Activated CD8-positive, alpha-beta memory T cell treated with anti-CD3 and anti-CD28 coated beads, Interleukin-2, amount 50 U/mL, for 48 hours (primary cell): ENCODE data around the gene MT1G.

Experiments used
- DNase-seq: peaks from one replicate; pipeline ENCODE4 v3.0.0-alpha.2; 2020

The MT1G gene

DNA sequence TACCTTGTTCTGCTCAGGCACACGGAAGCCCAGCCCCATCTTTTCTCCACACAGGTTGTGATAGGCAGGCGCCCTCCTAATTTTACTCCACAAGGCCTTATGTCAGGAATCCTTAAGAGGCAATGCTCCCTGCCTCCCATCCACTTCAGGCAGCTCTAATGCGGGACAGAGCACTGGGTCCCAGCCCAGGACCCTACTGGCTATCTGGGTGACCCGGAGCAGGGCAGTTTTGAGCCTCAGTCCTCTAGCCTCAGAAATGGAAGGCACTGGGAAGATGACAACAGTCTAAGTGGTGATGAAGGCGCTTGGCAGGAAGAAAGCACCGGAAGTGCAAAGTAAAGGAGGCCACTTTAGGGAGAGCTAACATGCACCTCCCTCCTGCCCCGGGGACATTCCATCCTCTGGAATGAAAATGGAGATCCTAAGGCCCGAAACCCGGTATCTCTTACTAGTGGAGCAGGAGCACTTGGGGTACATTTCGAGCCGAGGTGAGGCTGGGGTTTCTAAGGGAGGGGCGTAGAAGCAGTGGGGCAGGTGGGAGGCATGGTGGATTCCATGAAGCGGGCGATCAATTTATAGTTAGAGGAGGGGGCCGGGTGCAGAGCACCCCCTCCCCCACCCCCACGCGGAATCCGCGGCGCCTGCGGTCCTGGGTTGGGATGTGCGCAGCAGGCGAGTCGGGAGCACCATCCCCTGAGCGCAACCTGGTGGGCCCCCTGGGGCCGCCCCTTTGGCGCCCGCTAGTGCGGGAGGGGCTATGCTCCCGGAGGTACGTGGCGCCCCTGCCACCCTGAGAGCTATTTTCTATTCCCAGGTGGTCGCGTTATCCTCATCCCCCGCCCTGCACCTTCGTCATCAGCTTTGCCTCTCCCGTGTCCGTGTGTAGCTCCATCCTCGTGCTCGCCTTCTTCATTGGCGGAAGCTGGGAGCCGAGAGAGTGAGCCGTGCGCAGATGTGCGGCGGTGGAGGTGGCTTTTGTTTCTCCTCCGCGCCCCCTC, 5.2 kb downstream of the MT1G start:
- peak; percentile 71 for DNase-seq

DNA sequence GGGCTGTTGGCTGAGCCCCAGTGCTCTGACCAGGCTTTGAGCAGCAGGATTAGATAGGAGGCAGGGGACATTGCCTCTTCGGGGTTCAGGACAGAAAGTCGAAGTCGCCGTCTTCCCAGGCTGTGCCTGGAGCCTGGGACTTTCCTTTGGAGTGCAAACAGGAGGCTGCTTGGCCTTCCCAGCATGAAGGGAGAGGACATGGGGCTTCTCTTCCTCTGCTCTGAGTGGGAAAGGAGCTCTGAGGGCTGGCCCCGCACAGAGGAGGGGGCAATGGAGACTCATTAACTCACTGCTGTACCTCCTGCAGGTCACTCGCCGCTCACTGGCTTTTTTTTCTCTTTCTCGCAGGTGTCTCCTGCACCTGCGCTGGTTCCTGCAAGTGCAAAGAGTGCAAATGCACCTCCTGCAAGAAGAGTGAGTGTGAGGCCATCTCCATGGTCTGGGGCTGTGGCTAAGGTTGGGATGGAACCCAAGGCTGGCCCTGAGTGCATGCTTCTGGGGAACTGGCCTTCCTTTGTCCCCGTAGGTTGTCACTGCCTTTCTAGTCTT, 9.5 kb downstream of the MT1G start:
- DNase-seq, result no peak

DNA sequence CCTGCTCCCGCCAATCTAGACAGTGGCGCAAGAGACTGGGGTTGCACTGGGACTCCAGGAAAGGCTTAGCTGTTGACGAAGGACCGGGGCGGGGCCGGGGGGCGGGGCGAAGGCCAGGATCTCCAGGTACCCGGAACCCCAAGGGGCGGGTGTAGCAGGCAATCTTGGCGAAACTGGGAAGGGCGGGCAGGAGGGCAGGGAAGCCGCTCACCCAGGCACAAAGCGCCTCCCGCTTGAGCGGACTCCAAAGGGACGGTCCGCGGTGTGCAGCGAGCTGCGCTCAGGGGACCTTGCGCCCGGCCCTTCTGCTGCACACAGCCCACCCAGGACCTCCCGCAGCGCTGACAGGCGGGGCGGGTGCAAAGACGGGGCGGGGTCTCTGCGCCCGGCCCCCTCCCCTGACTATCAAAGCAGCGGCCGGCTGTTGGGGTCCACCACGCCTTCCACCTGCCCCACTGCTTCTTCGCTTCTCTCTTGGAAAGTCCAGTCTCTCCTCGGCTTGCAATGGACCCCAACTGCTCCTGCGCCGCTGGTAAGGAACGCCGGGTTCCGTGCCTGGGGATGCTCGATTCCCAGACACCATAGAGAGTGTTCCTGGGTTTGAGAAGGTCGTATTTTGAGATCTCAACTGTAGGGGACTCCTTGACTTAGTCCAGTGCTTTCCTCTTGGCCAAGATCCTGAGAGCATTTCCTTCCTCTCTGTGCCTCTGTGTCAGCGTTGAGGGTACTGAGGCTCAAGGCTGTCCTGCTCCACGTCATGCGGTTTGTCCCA, 10.1 kb downstream of the MT1G start, which contains the start of gene MT1F:
Gene MT1F, plus strand, starts transcription at position 405 of the 772 bp plus-strand sequence. Its CDS starts 100 bp downstream, at position 505.
- DNase-seq, result peak; percentile 83

DNA sequence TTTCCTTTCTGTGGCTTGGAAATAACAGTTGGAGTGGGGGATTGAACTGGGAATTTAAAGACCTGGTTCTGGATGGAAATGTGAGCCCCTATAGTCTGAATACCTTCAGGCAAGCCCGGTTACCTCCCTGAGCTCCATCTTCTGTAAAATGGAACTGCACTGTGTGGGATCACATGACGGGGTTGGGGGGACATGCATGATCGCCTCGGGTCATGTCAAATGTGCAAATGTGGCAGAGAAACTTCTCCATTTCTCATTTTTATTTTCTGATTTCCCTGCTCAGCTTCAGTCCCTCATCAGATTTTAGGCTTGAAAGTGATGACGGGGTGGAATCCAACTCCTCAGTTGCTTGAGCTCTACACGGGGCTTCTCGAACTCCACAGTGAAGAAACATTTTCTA, 14.6 kb downstream of the MT1G start:
- no peak for DNase-seq

DNA sequence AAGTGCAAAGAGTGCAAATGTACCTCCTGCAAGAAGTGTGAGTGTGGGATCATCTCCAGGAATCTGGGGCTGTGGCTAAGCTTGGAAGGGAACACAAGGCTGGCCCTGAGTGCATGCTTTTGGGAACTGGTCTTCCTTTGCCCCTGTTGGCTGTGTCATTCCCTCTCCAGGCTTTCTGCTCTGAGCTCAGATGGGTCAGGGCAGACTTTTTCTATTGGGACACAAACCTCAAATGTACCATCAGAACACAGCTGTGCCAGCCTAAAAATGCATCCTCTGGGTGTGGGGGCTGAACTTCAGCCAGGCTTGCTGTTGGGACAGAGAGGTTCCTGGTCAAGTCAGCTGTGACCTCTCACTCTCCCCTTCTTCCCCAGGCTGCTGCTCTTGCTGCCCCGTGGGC, 15.3 kb downstream of the MT1G start:
- no peak for DNase-seq

- no peak for DNase-seq
Measured at GRCh38 chr16:56651586-56651985, 16.3 kb downstream of the MT1G start, which contains the start of gene MT1B. Gene MT1B (plus strand): TSS chr16:56651886. CDS start chr16:56651954, 68 bp downstream.

- DNase-seq, result no peak
Measured at GRCh38 chr16:56649820-56650219, 18.0 kb downstream of the MT1G start.

GRCh38 chr16:56649271-56649670, 18.6 kb downstream of the MT1G start:
- DNase-seq, result no peak

DNA sequence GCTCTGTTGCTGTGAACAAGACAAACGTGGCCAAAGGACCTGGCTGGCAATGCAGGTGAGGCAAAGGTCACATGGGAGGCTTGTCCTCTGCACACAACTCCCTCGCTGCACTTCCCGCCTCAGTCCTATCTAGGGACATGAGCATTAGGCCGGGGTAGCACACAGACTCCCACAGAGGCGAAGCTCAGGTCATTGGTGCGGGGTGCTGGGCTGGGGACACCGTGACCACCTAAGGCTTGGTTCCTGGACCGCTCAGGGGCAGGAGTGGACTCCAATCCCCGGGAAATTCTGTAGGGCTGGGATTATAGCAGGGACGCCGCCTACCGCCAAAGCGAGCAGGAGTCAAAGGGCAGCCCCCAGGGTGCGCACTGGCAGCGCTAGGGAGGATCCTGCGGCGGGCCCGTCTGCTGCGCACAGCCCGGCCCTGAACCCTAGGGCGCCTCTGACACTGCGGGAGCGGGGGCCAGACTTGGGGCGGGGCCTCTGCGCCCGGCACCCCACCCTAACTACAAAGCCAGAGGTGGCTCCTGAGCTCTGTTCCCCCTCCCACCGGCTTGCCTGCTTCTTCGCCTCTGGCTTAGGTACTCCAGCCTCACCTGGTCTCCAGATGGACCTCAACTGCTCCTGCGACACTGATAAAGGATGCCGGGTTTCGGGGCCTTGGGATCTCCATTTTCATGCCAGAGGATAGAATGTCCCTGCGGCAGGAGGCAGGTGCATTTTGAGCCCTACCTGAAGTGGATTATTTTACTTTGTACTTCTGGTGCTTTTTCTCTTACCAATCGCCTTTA, 20.0 kb downstream of the MT1G start:
- no peak for DNase-seq

- no peak for DNase-seq
Measured at GRCh38 chr16:56645838-56646237, 22.0 kb downstream of the MT1G start.

DNA sequence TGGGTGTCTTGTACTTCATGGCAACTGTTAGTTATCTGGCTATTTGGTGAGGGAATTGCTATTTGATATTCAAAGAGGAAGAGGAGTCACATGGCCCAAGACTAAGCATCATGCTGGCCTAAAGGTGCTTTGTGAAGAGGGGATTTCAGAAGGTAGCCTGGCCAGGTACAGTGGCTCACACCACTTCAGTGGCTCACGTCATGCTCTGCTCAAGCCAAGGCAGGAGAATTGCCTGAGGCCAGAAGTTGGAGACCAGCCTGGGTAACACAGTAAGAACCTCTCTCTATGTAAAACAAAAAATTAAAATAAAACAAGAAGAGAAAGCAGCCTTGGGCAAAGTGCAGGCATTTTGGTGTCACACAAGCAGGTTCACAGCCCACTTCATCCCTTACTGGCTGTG, 22.6 kb downstream of the MT1G start:
- DNase-seq, result no peak

DNA sequence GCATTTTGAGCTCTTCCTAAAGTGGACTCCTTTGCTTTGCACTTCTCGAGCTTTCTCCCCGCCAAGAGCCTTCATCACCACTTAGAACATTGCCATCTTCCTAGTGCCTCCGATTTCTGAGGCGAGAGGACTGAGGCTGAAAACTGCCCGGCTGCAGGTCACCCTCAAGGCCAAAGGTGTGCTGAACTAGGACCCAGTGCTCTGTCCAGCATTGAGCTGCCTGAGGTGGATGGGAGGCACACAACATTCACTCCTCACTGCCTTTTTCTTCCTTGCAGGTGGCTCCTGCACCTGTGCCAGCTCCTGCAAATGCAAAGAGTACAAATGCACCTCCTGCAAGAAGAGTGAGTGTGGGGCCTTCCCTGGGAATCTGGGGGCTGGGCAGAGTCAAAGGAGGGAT, 24.0 kb downstream of the MT1G start:
- DNase-seq, result no peak

DNA sequence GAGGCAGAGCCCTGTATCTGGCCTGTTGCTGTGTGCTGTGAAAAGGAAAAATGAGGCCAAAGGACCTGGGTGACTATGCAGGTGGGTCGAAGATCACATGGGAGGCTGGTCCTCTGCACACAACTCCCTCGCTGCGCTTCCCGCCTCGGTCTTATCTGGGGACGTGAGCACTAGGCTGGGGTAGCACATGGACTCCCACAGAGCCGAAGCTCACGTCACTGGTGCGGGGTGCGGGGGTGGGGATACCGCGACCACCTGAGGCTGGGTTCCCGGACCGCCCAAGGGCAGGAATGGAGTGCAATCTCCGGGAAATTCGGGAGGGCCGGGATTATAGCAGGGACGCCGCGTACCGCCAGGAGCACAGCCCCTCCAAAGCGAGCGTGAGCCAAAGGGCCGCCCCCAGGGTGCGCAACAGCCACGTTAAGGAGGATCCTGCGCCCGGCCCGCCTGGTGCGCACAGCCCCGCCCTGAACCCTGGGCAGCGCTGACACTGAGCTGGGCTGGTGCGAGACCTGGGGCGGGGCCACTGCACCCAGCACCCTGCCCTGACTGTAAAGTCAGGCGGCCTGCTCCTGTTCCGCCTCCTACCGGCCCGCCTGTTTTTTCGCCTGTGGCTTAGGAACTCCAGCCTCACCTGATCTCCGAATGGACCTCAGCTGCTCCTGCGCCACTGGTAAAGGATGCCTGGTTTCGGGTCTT, 24.6 kb downstream of the MT1G start:
- DNase-seq, result peak; percentile 88

- DNase-seq, result no peak
Measured at GRCh38 chr16:56641166-56641565, 26.7 kb downstream of the MT1G start.

- no peak for DNase-seq
Measured at GRCh38 chr16:56640076-56640475, 27.8 kb downstream of the MT1G start.

DNA sequence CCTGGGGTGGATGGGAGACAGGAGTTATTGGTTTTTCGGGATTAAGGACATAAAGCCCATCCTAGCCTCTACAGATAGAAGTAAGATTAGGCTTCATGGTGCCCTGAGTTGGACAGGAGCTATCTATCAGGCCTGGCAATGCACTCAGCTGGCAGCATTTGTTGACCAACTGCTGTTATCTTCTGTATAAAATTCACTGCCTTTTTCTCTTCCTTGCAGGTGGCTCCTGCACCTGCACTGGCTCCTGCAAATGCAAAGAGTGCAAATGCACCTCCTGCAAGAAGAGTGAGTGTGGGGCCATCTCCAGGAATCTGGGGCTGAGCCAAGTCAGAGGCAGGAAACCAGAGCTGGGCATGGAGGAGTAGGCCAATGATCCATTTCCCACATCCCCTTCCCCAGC, 28.8 kb downstream of the MT1G start:
- DNase-seq, result no peak

GRCh38 chr16:56637814-56638750, 29.8 kb downstream of the MT1G start, which contains the start of gene MT1A:
Gene MT1A (plus strand): TSS chr16:56638666. CDS start chr16:56638739, 73 bp downstream.
- DNase-seq, result no peak

GRCh38 chr16:56636616-56637413, 31.1 kb downstream of the MT1G start:
- no peak for DNase-seq

- no peak for DNase-seq
Measured at GRCh38 chr16:56635441-56635967, 32.4 kb downstream of the MT1G start.
